HCT116 (cell line): ENCODE results near the gene MTRR. TPM values are rescaled to one million over a fixed set of nuclear protein-coding genes. Genes with fewer than 3 reads are reported as not detected.

Source experiments
- ATAC-seq: fragments of 200-7000 bp; cut with Tn5 transposase; 2 replicates; pipeline ENCODE4 v1.9.1; 2020; ENCODE audit warnings: mild to moderate bottlenecking, moderate library complexity
- BruUV-seq: library from RNA; stranded (reverse); fragments of 400-500 nt; replicated peaks from 2 replicates; lab custom pipeline; 2021; lab: Mats Ljungman, UMichigan
- CTCF ChIA-PET: fragments of 300-600 bp; sonication (Branson Sonifier 250); formaldehyde crosslinking; loops from one replicate; lab custom pipeline; 2021; ENCODE audit warnings: antibody characterized with exemption; lab: Charles Lee
- POLR2A ChIA-PET: fragments of 300-600, 350-600 bp; sonication (Branson Sonifier 250); formaldehyde crosslinking; loops from one replicate; lab custom pipeline; 2021; ENCODE audit warnings: antibody characterized with exemption; lab: Charles Lee
- RAD21 ChIA-PET, 2 experiments: fragments of 300-600 bp; sonication (Branson Sonifier 250); formaldehyde crosslinking; loops; one replicate each; lab custom pipeline; 2023; ENCODE audit warnings: low total read pairs in 2 of 2; ENCODE audit not compliant: uncharacterized antibody in 2 of 2, unreplicated experiment in 2 of 2, low non-redundant PET in 1 of 2; lab: Charles Lee
- DNase-seq: peaks from one replicate; pipeline ENCODE4 v3.0.0-alpha.2; 2010; ENCODE audit warnings: low read depth, low spot score
- H2AFZ ChIP-seq: fragments of 200-600 bp; shearing (Covaris generic), sonication (generic); 2 replicates; pipeline ENCODE4 v1.6.1; 2017; ENCODE audit warnings: low read depth, mixed run types, mixed read lengths, antibody characterized with exemption, low read length; ENCODE audit not compliant: poor library complexity, severe bottlenecking
- H3K27ac ChIP-seq: 2 replicates; pipeline ENCODE4 v1.5.1; 2012; ENCODE audit warnings: low read depth, low read length
- H3K27me3 ChIP-seq: fragments of 200-600 bp; sonication (generic); 2 replicates; pipeline ENCODE4 v1.6.1; 2016; ENCODE audit warnings: mixed run types, low read length, mixed read lengths; ENCODE audit not compliant: insufficient read depth
- H3K36me3 ChIP-seq, 2 experiments: fragments of 200-500 bp in 1 of 2; fragments of 200-600 bp in 1 of 2; sonication (Bioruptor generic) in 1 of 2; sonication (generic) in 1 of 2; 2 replicates each; pipeline versions ENCODE4 v1.5.1 to v1.6.1; 2014 to 2016; ENCODE audit warnings: low read length in 2 of 2, inconsistent platforms in 1 of 2, mixed read lengths in 1 of 2, mixed run types in 1 of 2; ENCODE audit not compliant: insufficient read depth in 2 of 2, control insufficient read depth in 1 of 2
- H3K4me1 ChIP-seq, 2 experiments: fragments of 200-600 bp in 1 of 2; sonication (generic) in 1 of 2; 2 replicates each; pipeline versions ENCODE4 v1.5.1 to v1.6.1; 2012 to 2017; ENCODE audit warnings: low read length in 2 of 2, inconsistent platforms in 1 of 2, mild to moderate bottlenecking in 1 of 2, mixed read lengths in 1 of 2, mixed run types in 1 of 2, moderate library complexity in 1 of 2; ENCODE audit not compliant: insufficient read depth in 2 of 2, control insufficient read depth in 1 of 2
- H3K4me2 ChIP-seq: fragments of 200-600 bp; sonication (generic); 2 replicates; pipeline ENCODE4 v1.6.1; 2017; ENCODE audit warnings: mixed run types, low read length, mixed read lengths
- H3K4me3 ChIP-seq, 2 experiments: fragments of 200-600 bp in 1 of 2; sonication (generic) in 1 of 2; replicated peaks in 1 of 2; 2 replicates each; pipeline ENCODE4 v1.5.1; 2011 to 2016; ENCODE audit warnings: low read length in 2 of 2, control low read depth in 1 of 2, low read depth in 1 of 2, mild to moderate bottlenecking in 1 of 2, mixed read lengths in 1 of 2, mixed run types in 1 of 2
- H3K79me2 ChIP-seq: fragments of 200-600 bp; sonication (generic); 2 replicates; pipeline ENCODE4 v1.6.1; 2017; ENCODE audit warnings: mild to moderate bottlenecking, mixed run types, low read length, moderate library complexity, mixed read lengths; ENCODE audit not compliant: insufficient read depth
- H3K9ac ChIP-seq: fragments of 200-600 bp; sonication (generic); 2 replicates; pipeline ENCODE4 v1.6.1; 2016; ENCODE audit warnings: low read length, mixed read lengths
- H3K9me2 ChIP-seq: fragments of 200-600 bp; sonication (generic), shearing (Covaris generic); 2 replicates; pipeline ENCODE4 v1.6.1; 2017; ENCODE audit warnings: mixed run types, mild to moderate bottlenecking, moderate library complexity; ENCODE audit not compliant: insufficient read depth
- H3K9me3 ChIP-seq, 2 experiments: fragments of 200-500 bp in 1 of 2; fragments of 200-600 bp in 1 of 2; sonication (Bioruptor generic) in 1 of 2; sonication (generic) in 1 of 2; 2 replicates each; pipeline ENCODE4 v1.6.1; 2014 to 2017; ENCODE audit warnings: low read length in 2 of 2, mixed read lengths in 2 of 2, inconsistent platforms in 1 of 2, low read depth in 1 of 2, mild to moderate bottlenecking in 1 of 2, mixed run types in 1 of 2, moderate library complexity in 1 of 2; ENCODE audit not compliant: control insufficient read depth in 1 of 2, insufficient read depth in 1 of 2
- H4K20me1 ChIP-seq: fragments of 200-600 bp; sonication (generic), shearing (Covaris generic); 2 replicates; pipeline ENCODE4 v1.6.1; 2017; ENCODE audit warnings: mixed run types, mild to moderate bottlenecking, moderate library complexity; ENCODE audit not compliant: insufficient read depth
- CEBPB ChIP-seq: IDR thresholded peaks from 2 replicates; pipeline ENCODE4 v1.6.1; 2012; ENCODE audit warnings: low read depth
- EZH2 ChIP-seq: fragments of 200-600 bp; sonication (generic); IDR thresholded peaks from 2 replicates; pipeline ENCODE4 v1.6.1; 2017; ENCODE audit warnings: antibody characterized with exemption, mixed run types
- FOSL1 ChIP-seq: IDR thresholded peaks from 2 replicates; pipeline ENCODE4 v1.6.1; 2012; ENCODE audit warnings: low read depth
- POLR2A ChIP-seq: IDR thresholded peaks from 2 replicates; pipeline ENCODE4 v1.7.0; 2011; ENCODE audit warnings: borderline replicate concordance; ENCODE audit not compliant: insufficient read depth, insufficient read length; ENCODE audit errors: extremely low read depth
- RAD21 ChIP-seq: IDR thresholded peaks from 2 replicates; pipeline ENCODE4 v1.6.1; 2012; ENCODE audit warnings: low read depth, mild to moderate bottlenecking
- SRF ChIP-seq: IDR thresholded peaks from 2 replicates; pipeline ENCODE4 v1.6.1; 2012; ENCODE audit warnings: low read depth
- YY1 ChIP-seq: IDR thresholded peaks from 2 replicates; pipeline ENCODE4 v1.6.1; 2011; ENCODE audit warnings: low read length, low read depth, moderate library complexity, mild to moderate bottlenecking; ENCODE audit not compliant: insufficient replicate concordance; ENCODE audit errors: extremely low read depth
- intact Hi-C: fragments of 100-400 bp; cut with micrococcal nuclease; formaldehyde crosslinking; loops from 2 replicates; pipeline ENCODE4 v1.10.0; 2022
- total RNA-seq: library from RNA; stranded (reverse); gene quantifications from one replicate; pipeline ENCODE4 v1.2.1, GENCODE V29; 2021; ENCODE audit not compliant: unreplicated experiment
- TF ChIP-seq, protein P1 (sequence below): IDR thresholded peaks from 2 replicates; pipeline ENCODE4 v1.6.1; 2012
- TF ChIP-seq, protein P2 (sequence below), 3 experiments: fragments of 200-600 bp in 1 of 3; sonication (generic) in 1 of 3; IDR thresholded peaks in 2 of 3; conservative IDR thresholded peaks in 1 of 3; 2 replicates each; pipeline ENCODE4 v1.5.1; 2012 to 2017; ENCODE audit warnings: low read depth in 2 of 3, low read length in 2 of 3, antibody characterized with exemption in 1 of 3, borderline replicate concordance in 1 of 3, control low read depth in 1 of 3, mild to moderate bottlenecking in 1 of 3, mixed read lengths in 1 of 3, mixed run types in 1 of 3, moderate library complexity in 1 of 3; ENCODE audit not compliant: insufficient read depth in 1 of 3
- TF ChIP-seq, protein P3 (sequence below): IDR thresholded peaks from 2 replicates; pipeline ENCODE4 v1.6.1; 2011; ENCODE audit warnings: mild to moderate bottlenecking, low read length, moderate library complexity; ENCODE audit not compliant: insufficient replicate concordance; ENCODE audit errors: extremely low read depth

MTRR gene
- total RNA-seq, 1 experiment from 2014 or later: 32.5 TPM

DNA sequence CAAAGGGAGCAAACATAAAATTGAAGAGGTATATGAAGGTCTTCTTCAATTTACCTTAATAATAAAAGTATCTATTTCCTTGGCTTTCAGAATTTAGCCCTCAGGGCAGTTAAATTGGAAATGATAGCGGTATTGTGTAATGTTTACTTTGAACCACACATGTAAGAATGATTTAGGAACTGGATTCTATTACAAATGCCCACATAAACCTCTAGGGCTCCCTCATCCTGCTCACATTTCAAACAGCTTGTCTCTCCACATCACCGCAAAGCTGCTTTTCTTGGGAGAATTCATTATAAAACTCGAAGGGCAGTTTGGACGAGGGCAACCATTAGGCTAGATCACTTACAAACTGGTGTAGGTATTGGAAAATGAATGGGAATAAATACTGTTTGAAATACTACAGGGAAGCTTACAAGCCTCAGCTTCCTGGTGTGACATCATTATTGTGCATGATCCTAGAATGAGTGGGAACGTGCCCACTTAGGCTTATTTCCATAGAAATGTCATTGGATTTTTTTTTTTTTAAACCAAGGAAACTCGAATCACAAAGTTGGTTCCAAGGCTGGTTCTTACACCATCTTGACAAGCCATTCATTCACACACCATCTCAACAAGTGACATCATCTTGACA, 47.3 kb downstream of the MTRR start:
- Histone ChIP-seq H3K4me2 (no peak overlapping the region), H3K9me2 (no peaks in the 10 kb centered on the region), H3K4me3 (no peak overlapping the region), H3K79me2 (no peaks in the 10 kb centered on the region), H3K27me3 (no peaks in the 10 kb centered on the region), H3K9ac (no peak overlapping the region), H2AFZ (no peak overlapping the region), H4K20me1 (no peaks in the 10 kb centered on the region)
- DNase-seq: no peak
- RAD21 ChIA-PET: no interaction called here
- BruUV-seq: no TSS peak
- TF ChIP-seq FOSL1 (no peak), YY1 (no peak), EZH2 (no peak), CEBPB (no peak), RAD21 (no peak), SRF (no peak)
- TF ChIP-seq, all 23 proteins: peak for 0
- no peaks in the 10 kb centered on the region for H3K9me3 ChIP-seq
- H3K36me3 ChIP-seq: no peaks in the 10 kb centered on the region
- POLR2A ChIA-PET: no interaction called here
- CTCF ChIA-PET: no interaction called here
- intact Hi-C loops: no loop called here
- no peak for ATAC-seq
- H3K4me1 ChIP-seq: no peaks in the 10 kb centered on the region
- H3K27ac ChIP-seq: no peak overlapping the region

DNA sequence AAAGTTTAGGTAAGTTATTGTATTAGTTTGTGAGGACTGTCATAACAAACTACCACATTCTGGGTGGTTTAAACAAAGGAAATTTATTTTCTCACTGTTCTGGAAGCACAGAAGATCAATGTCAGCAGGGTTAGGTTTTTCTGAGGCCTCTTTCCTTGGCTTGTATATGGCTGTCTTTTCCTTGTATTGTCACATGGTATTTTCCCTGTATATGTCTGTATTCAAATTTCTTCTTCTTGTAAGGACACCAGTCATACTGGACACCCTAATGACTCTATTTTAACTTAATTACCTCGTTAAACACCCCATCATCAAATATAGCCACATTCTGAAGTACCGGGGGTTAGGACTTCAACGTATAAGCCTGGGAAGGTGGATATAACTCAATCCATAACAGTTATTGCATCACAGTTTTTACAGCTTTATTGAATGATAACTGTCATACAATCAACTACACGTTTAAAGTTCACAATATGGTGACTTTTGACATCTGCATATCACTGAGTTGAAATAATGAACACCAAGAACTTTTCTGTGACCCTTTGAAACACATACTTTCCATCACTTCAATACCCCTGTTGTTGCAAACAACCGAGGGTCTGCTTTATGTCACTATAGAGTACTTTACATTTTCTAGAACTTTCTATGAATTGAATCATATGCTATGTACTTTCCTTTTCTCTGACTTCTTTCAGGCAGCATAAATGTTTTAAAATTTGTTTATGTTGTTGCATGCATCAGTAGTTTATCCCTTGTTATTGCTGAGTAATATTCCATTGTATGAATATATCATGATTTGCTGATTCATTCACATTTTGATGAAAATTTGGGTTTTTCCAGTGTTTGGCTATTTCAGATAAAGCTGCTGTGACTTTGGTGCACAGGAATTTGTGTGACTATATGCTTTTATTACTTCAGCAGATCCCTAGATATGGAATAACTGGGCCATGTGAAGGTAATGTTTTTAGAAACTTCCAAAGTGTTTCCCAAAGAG, 48.5 kb downstream of the MTRR start:
- Histone ChIP-seq H4K20me1 (no peaks in the 10 kb centered on the region), H3K27me3 (no peaks in the 10 kb centered on the region), H2AFZ (no peak overlapping the region), H3K9me2 (no peaks in the 10 kb centered on the region), H3K79me2 (no peaks in the 10 kb centered on the region), H3K4me1 (no peaks in the 10 kb centered on the region), H3K4me3 (no peak overlapping the region), H3K9ac (no peak overlapping the region), H3K9me3 (no peaks in the 10 kb centered on the region), H3K4me2 (no peak overlapping the region), H3K27ac (no peak overlapping the region), H3K36me3 (no peaks in the 10 kb centered on the region)
- ATAC-seq (no peak), DNase-seq (no peak)
- ChIA-PET CTCF (no interaction called here), POLR2A (no interaction called here), RAD21 (no interaction called here)
- intact Hi-C loops: no loop called here
- no peak for TF ChIP-seq POLR2A
- TF ChIP-seq, protein P1, sequence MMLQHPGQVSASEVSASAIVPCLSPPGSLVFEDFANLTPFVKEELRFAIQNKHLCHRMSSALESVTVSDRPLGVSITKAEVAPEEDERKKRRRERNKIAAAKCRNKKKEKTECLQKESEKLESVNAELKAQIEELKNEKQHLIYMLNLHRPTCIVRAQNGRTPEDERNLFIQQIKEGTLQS: no peak
- TF ChIP-seq, protein P2, sequence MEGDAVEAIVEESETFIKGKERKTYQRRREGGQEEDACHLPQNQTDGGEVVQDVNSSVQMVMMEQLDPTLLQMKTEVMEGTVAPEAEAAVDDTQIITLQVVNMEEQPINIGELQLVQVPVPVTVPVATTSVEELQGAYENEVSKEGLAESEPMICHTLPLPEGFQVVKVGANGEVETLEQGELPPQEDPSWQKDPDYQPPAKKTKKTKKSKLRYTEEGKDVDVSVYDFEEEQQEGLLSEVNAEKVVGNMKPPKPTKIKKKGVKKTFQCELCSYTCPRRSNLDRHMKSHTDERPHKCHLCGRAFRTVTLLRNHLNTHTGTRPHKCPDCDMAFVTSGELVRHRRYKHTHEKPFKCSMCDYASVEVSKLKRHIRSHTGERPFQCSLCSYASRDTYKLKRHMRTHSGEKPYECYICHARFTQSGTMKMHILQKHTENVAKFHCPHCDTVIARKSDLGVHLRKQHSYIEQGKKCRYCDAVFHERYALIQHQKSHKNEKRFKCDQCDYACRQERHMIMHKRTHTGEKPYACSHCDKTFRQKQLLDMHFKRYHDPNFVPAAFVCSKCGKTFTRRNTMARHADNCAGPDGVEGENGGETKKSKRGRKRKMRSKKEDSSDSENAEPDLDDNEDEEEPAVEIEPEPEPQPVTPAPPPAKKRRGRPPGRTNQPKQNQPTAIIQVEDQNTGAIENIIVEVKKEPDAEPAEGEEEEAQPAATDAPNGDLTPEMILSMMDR (IDR thresholded peaks at IDR 0.05 in 2 of 3, conservative IDR thresholded peaks at IDR 0.05 in 1 of 3; ENCODE audit: borderline replicate concordance in 1 of 3, insufficient read depth in 1 of 3, low read depth in 2 of 3, low read length in 2 of 3): no peak
- TF ChIP-seq, protein P3, sequence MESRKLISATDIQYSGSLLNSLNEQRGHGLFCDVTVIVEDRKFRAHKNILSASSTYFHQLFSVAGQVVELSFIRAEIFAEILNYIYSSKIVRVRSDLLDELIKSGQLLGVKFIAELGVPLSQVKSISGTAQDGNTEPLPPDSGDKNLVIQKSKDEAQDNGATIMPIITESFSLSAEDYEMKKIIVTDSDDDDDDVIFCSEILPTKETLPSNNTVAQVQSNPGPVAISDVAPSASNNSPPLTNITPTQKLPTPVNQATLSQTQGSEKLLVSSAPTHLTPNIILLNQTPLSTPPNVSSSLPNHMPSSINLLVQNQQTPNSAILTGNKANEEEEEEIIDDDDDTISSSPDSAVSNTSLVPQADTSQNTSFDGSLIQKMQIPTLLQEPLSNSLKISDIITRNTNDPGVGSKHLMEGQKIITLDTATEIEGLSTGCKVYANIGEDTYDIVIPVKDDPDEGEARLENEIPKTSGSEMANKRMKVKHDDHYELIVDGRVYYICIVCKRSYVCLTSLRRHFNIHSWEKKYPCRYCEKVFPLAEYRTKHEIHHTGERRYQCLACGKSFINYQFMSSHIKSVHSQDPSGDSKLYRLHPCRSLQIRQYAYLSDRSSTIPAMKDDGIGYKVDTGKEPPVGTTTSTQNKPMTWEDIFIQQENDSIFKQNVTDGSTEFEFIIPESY: no peak
- no TSS peak for BruUV-seq
